HEK293T (cell line): Measurements from ENCODE around the gene ABCG8.

Experiments used
- CTCF ChIA-PET: fragments of 350-600 bp; formaldehyde crosslinking; extraction: SDS; loops from one replicate; lab custom pipeline; 2021; ENCODE audit warnings: antibody characterized with exemption, inconsistent platforms; lab: Yijun Ruan, JAX
- POLR2A ChIA-PET: fragments of 350-600 bp; formaldehyde crosslinking; extraction: SDS; loops from one replicate; lab custom pipeline; 2020; ENCODE audit warnings: antibody characterized with exemption, inconsistent platforms; lab: Yijun Ruan, JAX
- DNase-seq: peaks from one replicate; pipeline ENCODE4 v3.0.0; 2012; ENCODE audit warnings: mixed read lengths; ENCODE audit errors: extremely low spot score
- ARNT ChIP-seq: fragments of 450-650 bp; IDR thresholded peaks from 2 replicates; pipeline ENCODE4 v1.6.1; 2017; ENCODE audit warnings: mild to moderate bottlenecking
- BHLHE40 ChIP-seq: fragments of 450-650 bp; IDR thresholded peaks from 2 replicates; pipeline ENCODE4 v1.6.1; 2016; ENCODE audit warnings: mild to moderate bottlenecking, moderate library complexity, borderline replicate concordance
- CTBP1 ChIP-seq: fragments of 450-650 bp; IDR thresholded peaks from 2 replicates; pipeline ENCODE4 v1.6.1; 2016; ENCODE audit warnings: borderline replicate concordance
- ELF4 ChIP-seq: fragments of 450-650 bp; IDR thresholded peaks from 2 replicates; pipeline ENCODE4 v1.6.1; 2017; ENCODE audit warnings: antibody characterized with exemption
- FOXA1 ChIP-seq: fragments of 450-650 bp; IDR thresholded peaks from 2 replicates; pipeline ENCODE4 v1.6.1; 2016; ENCODE audit warnings: mild to moderate bottlenecking
- FOXK2 ChIP-seq: fragments of 450-650 bp; IDR thresholded peaks from 2 replicates; pipeline ENCODE4 v1.6.1; 2016; ENCODE audit warnings: mild to moderate bottlenecking
- FOXM1 ChIP-seq: fragments of 450-650 bp; IDR thresholded peaks from 2 replicates; pipeline ENCODE4 v1.6.1; 2017; ENCODE audit warnings: mild to moderate bottlenecking, borderline replicate concordance
- HDGF ChIP-seq: fragments of 450-650 bp; IDR thresholded peaks from 2 replicates; pipeline ENCODE4 v1.6.1; 2017; ENCODE audit warnings: antibody characterized with exemption, borderline replicate concordance
- L3MBTL2 ChIP-seq: fragments of 450-650 bp; conservative IDR thresholded peaks from 2 replicates; pipeline ENCODE4 v1.6.1; 2016; ENCODE audit warnings: mild to moderate bottlenecking
- LEF1 ChIP-seq: fragments of 450-650 bp; IDR thresholded peaks from 2 replicates; pipeline ENCODE4 v1.6.1; 2017; ENCODE audit warnings: mild to moderate bottlenecking, borderline replicate concordance
- NFRKB ChIP-seq: fragments of 450-650 bp; IDR thresholded peaks from 2 replicates; pipeline ENCODE4 v1.6.1; 2016; ENCODE audit warnings: mild to moderate bottlenecking, moderate library complexity
- SP1 ChIP-seq: fragments of 450-650 bp; IDR thresholded peaks from 2 replicates; pipeline ENCODE4 v1.6.1; 2017
- SUZ12 ChIP-seq: fragments of 450-650 bp; IDR thresholded peaks from 2 replicates; pipeline ENCODE4 v1.6.1; 2016; ENCODE audit warnings: mild to moderate bottlenecking
- TARDBP ChIP-seq: fragments of 450-650 bp; IDR thresholded peaks from 2 replicates; pipeline ENCODE4 v1.6.1; 2016
- ZNF384 ChIP-seq: fragments of 450-650 bp; IDR thresholded peaks from 2 replicates; pipeline ENCODE4 v1.6.1; 2016
- TF ChIP-seq, protein P1 (sequence below): fragments of 450-650 bp; IDR thresholded peaks from 2 replicates; pipeline ENCODE4 v1.6.1; 2016

Gene ABCG8

DNA sequence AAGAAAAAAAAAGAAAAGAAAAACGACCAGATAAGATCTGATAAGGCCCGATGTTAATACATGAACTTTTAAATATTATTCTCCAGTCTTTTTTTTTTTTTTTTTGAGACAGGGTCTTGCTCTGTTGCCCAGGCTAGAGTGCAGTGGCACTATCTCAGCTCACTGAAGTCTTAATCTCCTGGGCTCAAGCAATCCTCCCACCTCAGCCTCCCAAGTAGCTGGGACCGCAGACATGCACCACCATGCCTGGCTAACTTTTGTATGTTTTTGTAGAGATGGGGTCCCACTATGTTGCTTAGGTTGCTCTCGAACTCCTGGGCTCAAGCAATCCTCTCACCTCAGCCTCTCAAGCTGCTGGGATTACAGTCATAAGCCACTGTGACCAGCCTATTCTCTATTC is 1.7 kb upstream of the ABCG8 start:
- ChIA-PET CTCF (no interaction called here), POLR2A (no interaction called here)
- TF ChIP-seq L3MBTL2 (no peak), BHLHE40 (no peak), LEF1 (no peak), TARDBP (no peak), CTBP1 (no peak), SP1 (no peak), SUZ12 (no peak), FOXA1 (no peak), NFRKB (no peak), HDGF (no peak), ZNF384 (no peak), ARNT (no peak), ELF4 (no peak), FOXM1 (no peak), FOXK2 (no peak)
- TF ChIP-seq, protein P1, sequence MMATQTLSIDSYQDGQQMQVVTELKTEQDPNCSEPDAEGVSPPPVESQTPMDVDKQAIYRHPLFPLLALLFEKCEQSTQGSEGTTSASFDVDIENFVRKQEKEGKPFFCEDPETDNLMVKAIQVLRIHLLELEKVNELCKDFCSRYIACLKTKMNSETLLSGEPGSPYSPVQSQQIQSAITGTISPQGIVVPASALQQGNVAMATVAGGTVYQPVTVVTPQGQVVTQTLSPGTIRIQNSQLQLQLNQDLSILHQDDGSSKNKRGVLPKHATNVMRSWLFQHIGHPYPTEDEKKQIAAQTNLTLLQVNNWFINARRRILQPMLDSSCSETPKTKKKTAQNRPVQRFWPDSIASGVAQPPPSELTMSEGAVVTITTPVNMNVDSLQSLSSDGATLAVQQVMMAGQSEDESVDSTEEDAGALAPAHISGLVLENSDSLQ: no peak
- DNase-seq: no peak

DNA sequence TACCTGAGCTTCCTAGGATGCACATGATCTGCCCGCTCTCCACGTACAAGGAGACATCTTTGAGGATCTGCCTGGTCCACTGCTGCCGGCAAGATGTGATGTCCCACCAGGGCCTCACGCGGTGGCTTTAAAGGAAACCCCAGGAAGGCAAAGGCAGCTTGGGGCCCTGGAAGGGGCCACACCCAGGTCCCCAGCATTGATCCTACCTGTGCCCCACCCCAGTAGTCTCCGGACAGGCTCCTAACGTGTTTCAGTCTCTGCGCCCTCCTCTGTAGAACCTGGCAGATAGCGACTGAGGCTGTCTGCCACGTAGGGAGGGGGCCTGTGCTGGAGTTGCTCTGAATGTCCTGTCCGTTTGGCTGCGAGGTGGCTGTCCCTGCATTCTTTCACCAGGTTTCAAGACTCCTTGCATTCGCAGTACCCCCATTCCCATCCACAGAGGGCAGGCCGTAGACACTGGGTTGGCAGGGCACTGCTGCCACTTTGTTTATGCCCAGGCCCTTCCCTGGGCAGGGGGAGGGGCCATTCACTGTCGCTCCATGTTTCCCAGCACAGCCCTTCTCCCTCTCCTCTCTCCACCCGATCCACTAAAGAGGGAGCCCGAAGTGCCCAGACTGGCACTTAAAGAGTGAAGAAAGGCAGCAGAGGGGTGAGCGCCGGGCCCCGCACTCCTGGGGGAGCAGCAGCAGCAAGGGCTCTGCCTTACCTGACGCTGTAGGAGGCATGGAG is 776 bp upstream of the ABCG8 start:
- ChIA-PET POLR2A (no interaction called here), CTCF (no interaction called here)
- peak; percentile 2 for DNase-seq
- TF ChIP-seq FOXK2 (no peak), CTBP1 (no peak), SP1 (no peak), FOXA1 (no peak), ZNF384 (no peak), LEF1 (no peak), HDGF (no peak), NFRKB (no peak)

DNA sequence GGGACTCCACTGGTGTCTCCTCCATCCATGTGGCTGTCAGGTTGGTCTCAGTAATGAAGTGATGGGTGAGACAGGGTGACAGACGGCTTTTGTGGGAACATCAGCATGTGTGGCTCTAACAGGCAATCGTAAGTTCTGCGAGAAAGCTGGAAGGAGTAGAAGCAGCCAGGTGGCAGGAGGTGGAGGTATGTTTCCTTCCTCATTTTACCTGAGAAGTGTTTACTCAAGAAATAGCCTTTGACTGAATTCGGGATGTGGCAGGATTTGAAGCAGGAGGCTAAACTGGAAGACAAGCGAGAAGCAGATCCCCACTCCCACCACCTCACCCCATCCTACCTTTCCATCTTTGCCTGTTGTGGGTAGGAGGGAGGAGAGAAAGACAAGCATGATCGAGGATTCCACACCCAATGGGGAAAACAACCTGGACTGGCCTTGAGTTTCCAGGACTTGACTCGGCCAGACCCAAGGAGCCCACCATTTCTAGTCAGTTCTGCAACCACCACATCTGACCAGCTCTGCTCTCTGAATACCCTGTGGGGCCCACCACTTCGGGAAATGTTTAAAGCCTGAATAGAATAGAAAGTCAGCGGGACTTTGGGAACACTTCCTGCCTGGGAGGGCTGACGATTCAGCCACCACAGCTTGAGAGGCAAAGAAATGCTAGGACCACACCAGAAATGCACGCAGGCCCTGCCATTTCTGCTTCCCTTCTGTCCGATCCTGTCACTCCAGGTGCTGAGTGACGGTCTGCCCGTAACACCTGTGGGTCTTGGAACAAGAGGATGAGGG is 1.2 kb downstream of the ABCG8 start:
- peak; percentile 3 for DNase-seq
- no peak for TF ChIP-seq FOXA1
- TF ChIP-seq, protein P1: no peak
- no peak for TF ChIP-seq ELF4
- no peak for TF ChIP-seq L3MBTL2
- TF ChIP-seq SUZ12: no peak
- TF ChIP-seq NFRKB: no peak
- TF ChIP-seq SP1: no peak
- TF ChIP-seq HDGF: no peak
- TF ChIP-seq ZNF384: no peak
- TF ChIP-seq ARNT: no peak
- POLR2A ChIA-PET: no interaction called here
- CTCF ChIA-PET: no interaction called here

DNA sequence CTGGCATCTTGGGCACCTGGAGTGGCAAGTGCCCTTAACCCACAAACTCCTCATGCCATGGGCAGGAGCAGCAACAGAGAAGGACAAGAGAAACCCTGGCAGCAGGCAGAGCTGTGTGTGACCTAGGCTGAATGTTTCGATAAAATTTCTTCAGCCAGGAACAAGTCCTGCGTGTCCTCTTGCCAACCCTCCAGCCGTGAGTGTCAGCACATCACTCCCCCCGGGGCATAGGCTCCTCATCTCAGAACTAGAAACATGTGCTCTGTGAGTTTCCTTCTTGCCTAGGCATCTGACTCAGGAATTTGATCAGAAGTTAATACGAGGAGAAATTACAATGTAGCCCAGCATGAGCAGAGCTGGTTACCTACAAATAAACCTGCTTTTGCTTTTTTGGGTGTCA is 2.2 kb downstream of the ABCG8 start:
- DNase-seq: peak; percentile 1
- no peak for TF ChIP-seq FOXA1
- TF ChIP-seq ELF4: no peak
- TF ChIP-seq LEF1: no peak
- no peak for TF ChIP-seq FOXM1
- TF ChIP-seq ZNF384: no peak
- no peak for TF ChIP-seq HDGF
- no peak for TF ChIP-seq CTBP1
- no peak for TF ChIP-seq SUZ12
- TF ChIP-seq FOXK2: no peak
- TF ChIP-seq SP1: no peak
- no peak for TF ChIP-seq TARDBP
- no peak for TF ChIP-seq NFRKB
- TF ChIP-seq BHLHE40: no peak
- TF ChIP-seq ARNT: no peak
- TF ChIP-seq, protein P1: no peak
- CTCF ChIA-PET: no interaction called here
- POLR2A ChIA-PET: no interaction called here

DNA sequence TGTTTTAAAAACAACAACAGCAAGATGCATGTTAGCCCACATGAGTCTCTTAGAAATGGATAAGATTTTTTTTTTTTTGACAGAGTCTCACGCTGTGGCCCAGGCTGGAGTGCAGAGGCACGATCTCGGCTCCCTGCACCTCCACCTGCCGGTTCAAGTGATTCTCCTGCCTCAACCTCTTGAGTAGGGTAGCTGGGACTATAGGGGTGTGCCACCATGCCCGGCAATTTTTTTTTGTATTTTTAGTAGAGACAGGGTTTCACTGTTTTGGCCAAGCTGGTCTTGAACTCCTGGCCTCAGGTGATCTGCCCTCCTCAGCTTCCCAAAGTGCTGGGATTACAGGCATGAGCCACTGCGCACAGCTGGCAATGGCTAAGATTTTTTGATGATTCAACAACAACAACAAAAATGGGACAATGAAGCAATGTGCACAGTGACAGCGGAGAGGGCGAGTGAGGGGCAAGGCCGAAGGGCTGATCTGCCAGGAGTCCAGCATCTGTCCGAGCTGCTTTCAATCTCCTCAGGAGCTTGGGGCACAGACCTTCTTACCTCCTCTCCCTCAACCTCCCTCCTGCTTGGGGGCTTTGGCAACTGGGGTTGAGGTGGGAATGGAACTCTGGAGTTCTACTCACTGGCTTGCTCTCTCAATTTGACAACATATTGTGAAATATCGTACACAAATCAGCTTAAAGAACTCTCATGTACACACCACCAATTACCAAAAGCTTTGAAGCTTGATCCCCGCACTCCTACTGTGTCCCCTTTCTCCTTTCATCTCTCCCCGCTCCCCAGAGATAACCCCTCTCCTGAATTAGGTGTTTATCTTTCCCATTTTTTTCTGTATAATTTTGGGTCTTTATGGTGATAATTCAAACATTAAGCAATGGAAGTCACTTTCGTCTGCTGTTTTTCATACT is 3.4 kb downstream of the ABCG8 start:
- DNase-seq: peak; percentile 2
- ChIA-PET CTCF (no interaction called here), POLR2A (no interaction called here)
- TF ChIP-seq ARNT (no peak), FOXM1 (no peak), SUZ12 (no peak), LEF1 (no peak), ELF4 (no peak), CTBP1 (no peak), ZNF384 (no peak), SP1 (no peak), HDGF (no peak), L3MBTL2 (no peak), BHLHE40 (no peak), FOXA1 (no peak), NFRKB (no peak)
- TF ChIP-seq, protein P1: no peak
